HUDEP-2 (cell line): ENCODE data around the gene ARL8A.
"Not testable (repeated sequence)": the region's sequence is repeated elsewhere in the genome, so short reads cannot be mapped to it uniquely, and the experiment has no call there.

Source experiments
- DNase-seq, 76 experiments: peaks; one replicate each; lab custom pipeline; 2025; ENCODE audit not compliant: unreplicated experiment in 76 of 76; lab: John Stamatoyannopoulos, UW

The ARL8A gene

DNA sequence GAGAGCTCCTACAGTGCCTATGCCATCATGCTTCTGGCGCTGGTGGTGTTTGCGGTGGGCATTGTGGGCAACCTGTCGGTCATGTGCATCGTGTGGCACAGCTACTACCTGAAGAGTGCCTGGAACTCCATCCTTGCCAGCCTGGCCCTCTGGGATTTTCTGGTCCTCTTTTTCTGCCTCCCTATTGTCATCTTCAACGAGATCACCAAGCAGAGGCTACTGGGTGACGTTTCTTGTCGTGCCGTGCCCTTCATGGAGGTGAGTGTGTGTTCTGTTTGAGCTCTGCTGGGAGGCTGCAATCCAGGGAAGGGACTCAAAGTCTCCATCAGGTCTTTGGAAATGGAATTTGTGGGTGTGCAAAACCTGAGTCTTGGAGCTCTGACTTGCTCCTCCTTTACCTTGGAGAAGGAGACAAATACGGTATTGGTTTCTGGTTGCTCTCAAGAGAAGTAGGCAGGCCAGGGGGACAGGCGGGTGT, 21.2 kb downstream of the ARL8A start:
- no peak for DNase-seq

- DNase-seq = peak in 1 of 76 experiments; percentile 16
Observed at GRCh38 chr1:202122639-202123335, 21.8 kb downstream of the ARL8A start, which contains the start of gene GPR37L1. GPR37L1 (plus strand) TSS chr1:202122917; CDS start chr1:202122964, 47 bp downstream.

DNA sequence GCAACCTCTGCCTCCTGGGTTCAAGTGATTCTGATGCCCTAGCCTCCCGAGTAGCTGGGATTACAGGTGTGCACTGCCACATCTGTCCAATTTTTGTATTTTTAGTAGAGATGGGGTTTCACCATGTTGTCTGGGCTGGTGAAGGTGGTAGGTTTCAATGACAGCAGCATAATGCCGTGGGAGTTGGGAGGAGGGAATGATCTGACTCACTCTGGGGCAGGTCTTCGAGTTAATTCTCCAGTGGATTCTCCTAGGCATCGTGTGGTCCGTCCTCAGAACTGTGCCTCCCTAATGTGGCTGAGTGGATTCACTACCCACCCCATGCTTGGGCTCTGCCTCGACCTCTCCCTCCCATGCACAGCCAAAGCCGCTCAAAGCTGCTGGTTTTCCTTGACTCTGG, 23.5 kb downstream of the ARL8A start:
- DNase-seq = no peak

DNA sequence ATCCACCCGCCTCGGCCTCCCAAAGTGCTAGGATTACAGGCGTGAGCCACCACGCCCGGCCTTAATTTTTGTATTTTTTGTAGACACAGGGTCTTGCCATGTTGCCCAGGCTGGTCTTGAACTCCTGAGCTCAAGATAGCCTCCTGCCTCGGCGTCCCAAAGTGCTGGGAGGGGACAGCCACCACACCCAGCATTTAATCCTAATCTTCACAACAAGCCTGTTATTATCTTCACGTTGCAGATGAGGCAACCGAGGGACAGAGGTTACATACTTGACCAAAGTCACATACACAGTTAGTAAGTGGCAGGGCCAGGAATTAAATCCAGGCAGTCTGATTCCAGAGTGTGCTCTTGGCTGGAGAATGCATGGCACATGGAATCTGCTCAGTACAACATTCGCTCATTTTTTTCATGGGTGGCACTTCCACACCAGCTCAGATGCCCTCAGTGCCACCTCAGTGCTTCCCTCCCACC, 26.6 kb downstream of the ARL8A start:
- peak in 66 of 76 experiments; percentile 6 to 80 (median 42) for DNase-seq

DNA sequence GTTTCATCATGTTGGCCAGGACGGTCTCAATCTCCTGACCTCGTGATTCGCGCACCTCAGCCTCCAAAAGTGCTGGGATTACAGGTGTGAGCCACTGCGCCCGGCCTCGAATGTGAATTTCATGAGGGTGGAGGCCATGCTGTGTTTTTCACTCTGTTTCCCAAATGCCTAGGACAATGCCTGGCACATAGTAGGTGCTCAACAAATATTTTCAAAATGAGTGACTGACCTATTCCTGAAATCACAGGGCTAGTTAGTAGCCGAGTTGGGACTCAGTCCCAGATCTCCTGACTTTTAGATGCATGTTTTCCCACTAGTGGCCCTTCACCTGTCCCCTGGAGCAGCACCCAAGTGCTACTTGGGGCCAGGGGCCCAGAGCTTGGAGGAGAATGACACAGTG, 28.2 kb downstream of the ARL8A start:
- DNase-seq = no peak

GRCh38 chr1:202113690-202114300, 30.7 kb downstream of the ARL8A start:
- no peak for DNase-seq

DNA sequence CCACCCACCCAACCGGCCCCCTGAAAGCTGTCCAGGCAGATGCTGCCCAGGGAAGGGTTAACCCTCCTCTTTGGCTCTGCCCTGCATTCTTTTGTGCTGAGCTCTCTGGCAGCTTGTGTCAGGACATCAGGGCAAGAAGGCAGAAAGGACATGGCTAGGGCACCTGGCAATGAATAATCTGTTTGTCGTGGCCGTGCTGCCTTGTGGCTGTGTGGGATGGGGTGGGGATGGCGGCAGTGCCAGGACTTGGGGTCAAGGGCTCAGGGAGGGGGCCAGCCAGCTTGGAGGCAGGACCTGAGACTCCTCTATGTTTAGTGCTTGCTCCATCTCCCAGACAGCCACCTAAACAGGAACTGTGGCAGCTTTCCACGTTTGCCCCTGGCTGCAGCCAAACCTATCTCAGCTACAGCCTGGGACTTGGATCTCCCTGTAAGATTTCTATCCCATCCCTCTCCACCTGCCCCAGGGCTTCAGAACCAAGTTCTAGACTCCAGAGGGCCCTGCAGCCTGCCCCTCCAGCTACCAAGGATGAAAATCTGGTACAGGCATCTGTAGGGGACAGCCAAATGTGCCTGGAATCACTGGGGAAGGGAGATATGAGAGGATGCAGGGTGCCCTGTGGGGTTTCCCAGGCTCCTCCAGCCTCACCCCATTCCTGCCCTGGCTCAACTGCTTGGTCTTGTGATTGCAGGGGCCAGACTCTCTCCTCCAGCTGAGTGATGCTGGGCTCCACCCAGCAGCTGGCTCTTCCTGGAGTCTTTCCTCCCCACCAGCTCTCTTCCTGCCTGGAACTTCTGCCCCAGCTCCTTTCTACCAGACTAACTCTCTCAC, 31.5 kb downstream of the ARL8A start:
- no peak for DNase-seq

DNA sequence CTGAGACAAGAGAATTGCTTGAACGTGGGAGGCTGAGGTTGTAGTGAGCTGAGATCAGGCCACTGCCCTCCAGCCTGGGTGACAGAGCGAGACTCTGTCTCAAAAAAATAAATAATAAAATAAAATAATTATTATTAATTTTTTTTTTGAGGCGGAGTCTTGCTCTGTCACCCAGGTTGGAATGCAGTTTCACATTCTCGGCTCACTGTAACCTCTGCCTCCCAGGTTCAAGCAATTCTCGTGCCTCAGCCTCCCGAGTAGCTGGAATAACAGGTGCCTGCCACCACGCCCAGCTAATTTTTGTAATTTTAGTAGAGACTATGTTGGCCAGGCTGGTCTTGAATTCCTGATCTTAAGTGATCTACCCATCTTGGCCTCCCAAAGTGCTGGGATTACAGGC, 32.9 kb downstream of the ARL8A start:
- DNase-seq = not testable (repeated sequence)

GRCh38 chr1:202110977-202111376, 33.6 kb downstream of the ARL8A start:
- no peak for DNase-seq

GRCh38 chr1:202107801-202108731, 36.5 kb downstream of the ARL8A start:
- DNase-seq = peak in 64 of 76 experiments; percentile 5 to 77 (median 40)

- no peak for DNase-seq
Observed at GRCh38 chr1:202107321-202107761, 37.2 kb downstream of the ARL8A start.

DNA sequence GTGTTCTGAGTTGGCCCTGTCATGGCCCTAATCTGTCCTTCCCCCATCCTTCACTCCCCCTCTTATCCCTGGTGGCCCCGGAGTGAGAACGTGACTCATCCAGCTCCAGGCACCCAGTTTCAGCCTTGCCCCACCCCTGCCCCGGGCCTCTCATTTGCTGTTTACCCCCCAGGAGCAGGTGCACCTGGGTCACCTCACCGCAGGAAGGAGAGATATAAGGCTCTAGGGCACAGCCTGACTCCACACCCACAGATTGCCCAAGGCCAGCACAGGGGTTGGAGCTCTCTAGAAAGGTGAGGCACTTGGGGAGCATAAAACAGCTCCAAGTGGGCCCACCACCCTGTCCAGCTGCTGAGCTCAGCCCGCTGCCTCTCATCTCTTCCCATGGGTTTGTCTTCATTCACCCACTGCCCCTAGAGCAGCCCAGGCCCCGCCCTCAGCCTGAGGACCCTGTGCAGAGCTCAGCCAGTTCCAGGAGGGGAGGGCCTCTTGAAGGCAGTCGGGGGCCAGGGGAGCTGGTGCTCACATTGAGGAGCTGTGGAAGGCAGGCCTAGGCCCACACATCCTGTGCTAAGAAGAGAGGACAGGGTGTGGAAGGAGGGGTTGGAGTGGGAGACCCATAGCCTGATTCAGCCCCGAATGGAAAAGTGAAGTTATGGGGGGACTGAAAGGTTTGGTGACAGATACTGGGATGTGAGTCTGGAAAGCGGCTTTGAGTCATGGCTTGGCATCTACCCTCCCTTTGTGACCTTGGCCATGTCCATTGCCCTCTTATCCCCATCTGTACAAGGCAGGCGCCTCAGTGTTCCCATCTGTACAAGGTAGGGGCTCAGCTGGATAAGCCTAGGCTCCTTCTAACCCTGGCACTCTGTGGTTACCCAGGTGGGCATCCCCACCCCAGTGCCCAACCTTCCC, 37.9 kb downstream of the ARL8A start:
- peak in 46 of 76 experiments; percentile 13 to 77 (median 45) for DNase-seq

DNA sequence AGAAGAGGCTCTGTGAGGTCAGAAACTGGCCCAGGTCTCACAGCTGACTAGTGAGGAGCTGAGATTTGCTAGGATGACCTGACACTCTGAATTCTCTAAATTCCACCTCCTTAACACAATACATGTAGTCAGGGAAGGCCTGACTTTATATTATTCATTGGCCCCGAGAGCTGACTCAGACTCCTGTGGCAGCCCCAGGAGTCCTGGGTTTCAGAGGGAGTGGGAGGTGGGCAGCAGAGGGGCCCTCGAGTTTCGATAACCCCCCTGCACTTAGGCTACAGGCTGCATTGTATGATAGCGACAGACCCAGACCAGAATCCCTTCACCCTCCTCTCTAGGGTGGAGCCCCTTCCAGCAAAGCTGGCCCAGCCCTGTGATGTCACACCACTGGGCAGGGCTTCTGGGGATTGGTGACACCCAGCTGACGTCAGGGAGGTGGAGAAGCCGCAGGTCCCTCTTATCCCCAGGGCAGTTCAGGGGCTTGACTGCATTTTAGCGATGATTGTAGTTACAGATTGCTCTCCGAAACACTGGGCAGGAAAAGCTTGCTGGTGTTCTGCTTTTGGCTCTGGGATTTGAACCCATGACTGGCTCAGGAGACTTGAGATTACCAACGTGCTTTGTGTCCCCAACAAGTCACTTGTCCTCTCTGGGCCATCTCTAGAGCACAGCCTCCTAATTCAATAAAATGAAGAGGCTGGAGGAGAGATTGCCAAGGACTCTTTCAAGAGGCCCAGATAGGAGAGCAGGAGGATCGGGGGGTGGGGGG, 38.8 kb downstream of the ARL8A start:
- peak in 69 of 76 experiments; percentile 28 to 85 (median 61) for DNase-seq

GRCh38 chr1:202104073-202104472, 40.5 kb downstream of the ARL8A start:
- peak in 10 of 76 experiments; percentile 8 to 41 (median 17) for DNase-seq

DNA sequence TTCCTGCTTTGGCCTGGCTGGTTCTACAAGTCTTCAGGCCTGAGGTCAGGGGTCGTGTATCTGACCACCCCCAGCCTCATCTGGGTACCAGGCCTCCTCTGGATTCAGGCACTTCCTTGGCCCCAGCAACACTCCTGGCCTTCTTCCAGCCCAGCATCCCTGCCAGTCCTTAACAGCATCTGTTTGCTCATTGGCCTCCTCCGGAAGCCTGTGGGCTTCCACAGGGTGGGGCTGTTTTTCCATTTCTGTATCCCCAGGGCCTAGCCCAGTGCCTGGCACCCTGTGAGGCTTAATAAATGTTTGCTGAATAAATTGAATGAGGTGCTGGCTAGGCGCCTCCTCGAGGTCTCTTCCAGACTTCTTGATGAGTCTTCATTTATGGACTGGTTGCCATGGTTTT, 43.4 kb downstream of the ARL8A start:
- DNase-seq = no peak

GRCh38 chr1:202093858-202094257, 50.7 kb downstream of the ARL8A start:
- no peak for DNase-seq

- no peak for DNase-seq
Observed at GRCh38 chr1:202090994-202091393, 53.5 kb downstream of the ARL8A start.

DNA sequence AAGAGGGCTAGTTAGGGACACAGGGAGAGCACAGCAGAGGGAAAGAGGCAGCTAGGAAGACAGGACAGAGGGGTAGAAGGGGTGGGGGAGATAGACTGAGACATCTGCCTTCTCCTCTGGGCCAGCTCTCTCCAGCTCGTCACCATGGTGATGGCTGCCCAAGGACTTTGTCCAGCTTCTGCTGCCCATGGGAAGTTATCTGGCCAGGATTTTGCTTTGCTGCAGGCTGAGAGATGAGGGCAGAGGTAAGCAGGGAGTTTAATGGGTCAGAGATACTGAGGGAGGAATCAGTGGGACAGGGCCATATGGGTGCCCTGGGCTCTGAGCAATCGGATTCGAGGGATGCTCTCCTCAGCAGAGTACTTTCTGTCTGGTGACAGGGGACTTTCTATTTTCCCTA, 56.3 kb downstream of the ARL8A start:
- no peak for DNase-seq
